HCT116 (cell line): ENCODE data around the gene OPTN. TPM values are rescaled to one million over a fixed set of nuclear protein-coding genes. Genes with fewer than 3 reads are reported as not detected.

Experiments used
- ATAC-seq: fragments of 200-7000 bp; cut with Tn5 transposase; 2 replicates; pipeline ENCODE4 v1.9.1; 2020; ENCODE audit warnings: mild to moderate bottlenecking, moderate library complexity
- BruUV-seq: library from RNA; stranded (reverse); fragments of 400-500 nt; replicated peaks from 2 replicates; lab custom pipeline; 2021; lab: Mats Ljungman, UMichigan
- CTCF ChIA-PET: fragments of 300-600 bp; sonication (Branson Sonifier 250); formaldehyde crosslinking; loops from one replicate; lab custom pipeline; 2021; ENCODE audit warnings: antibody characterized with exemption; lab: Charles Lee
- POLR2A ChIA-PET: fragments of 300-600, 350-600 bp; sonication (Branson Sonifier 250); formaldehyde crosslinking; loops from one replicate; lab custom pipeline; 2021; ENCODE audit warnings: antibody characterized with exemption; lab: Charles Lee
- RAD21 ChIA-PET, 2 experiments: fragments of 300-600 bp; sonication (Branson Sonifier 250); formaldehyde crosslinking; loops; one replicate each; lab custom pipeline; 2023; ENCODE audit warnings: low total read pairs in 2 of 2; ENCODE audit not compliant: uncharacterized antibody in 2 of 2, unreplicated experiment in 2 of 2, low non-redundant PET in 1 of 2; lab: Charles Lee
- DNase-seq: peaks from one replicate; pipeline ENCODE4 v3.0.0-alpha.2; 2010; ENCODE audit warnings: low read depth, low spot score
- H2AFZ ChIP-seq: fragments of 200-600 bp; shearing (Covaris generic), sonication (generic); 2 replicates; pipeline ENCODE4 v1.6.1; 2017; ENCODE audit warnings: low read depth, mixed run types, mixed read lengths, antibody characterized with exemption, low read length; ENCODE audit not compliant: poor library complexity, severe bottlenecking
- H3K27ac ChIP-seq: 2 replicates; pipeline ENCODE4 v1.5.1; 2012; ENCODE audit warnings: low read depth, low read length
- H3K27me3 ChIP-seq: fragments of 200-600 bp; sonication (generic); 2 replicates; pipeline ENCODE4 v1.6.1; 2016; ENCODE audit warnings: mixed run types, low read length, mixed read lengths; ENCODE audit not compliant: insufficient read depth
- H3K36me3 ChIP-seq, 2 experiments: fragments of 200-500 bp in 1 of 2; fragments of 200-600 bp in 1 of 2; sonication (Bioruptor generic) in 1 of 2; sonication (generic) in 1 of 2; 2 replicates each; pipeline versions ENCODE4 v1.5.1 to v1.6.1; 2014 to 2016; ENCODE audit warnings: low read length in 2 of 2, inconsistent platforms in 1 of 2, mixed read lengths in 1 of 2, mixed run types in 1 of 2; ENCODE audit not compliant: insufficient read depth in 2 of 2, control insufficient read depth in 1 of 2
- H3K4me1 ChIP-seq, 2 experiments: fragments of 200-600 bp in 1 of 2; sonication (generic) in 1 of 2; 2 replicates each; pipeline versions ENCODE4 v1.5.1 to v1.6.1; 2012 to 2017; ENCODE audit warnings: low read length in 2 of 2, inconsistent platforms in 1 of 2, mild to moderate bottlenecking in 1 of 2, mixed read lengths in 1 of 2, mixed run types in 1 of 2, moderate library complexity in 1 of 2; ENCODE audit not compliant: insufficient read depth in 2 of 2, control insufficient read depth in 1 of 2
- H3K4me2 ChIP-seq: fragments of 200-600 bp; sonication (generic); 2 replicates; pipeline ENCODE4 v1.6.1; 2017; ENCODE audit warnings: mixed run types, low read length, mixed read lengths
- H3K4me3 ChIP-seq, 2 experiments: fragments of 200-600 bp in 1 of 2; sonication (generic) in 1 of 2; replicated peaks in 1 of 2; 2 replicates each; pipeline ENCODE4 v1.5.1; 2011 to 2016; ENCODE audit warnings: low read length in 2 of 2, control low read depth in 1 of 2, low read depth in 1 of 2, mild to moderate bottlenecking in 1 of 2, mixed read lengths in 1 of 2, mixed run types in 1 of 2
- H3K79me2 ChIP-seq: fragments of 200-600 bp; sonication (generic); 2 replicates; pipeline ENCODE4 v1.6.1; 2017; ENCODE audit warnings: mild to moderate bottlenecking, mixed run types, low read length, moderate library complexity, mixed read lengths; ENCODE audit not compliant: insufficient read depth
- H3K9ac ChIP-seq: fragments of 200-600 bp; sonication (generic); 2 replicates; pipeline ENCODE4 v1.6.1; 2016; ENCODE audit warnings: low read length, mixed read lengths
- H3K9me2 ChIP-seq: fragments of 200-600 bp; sonication (generic), shearing (Covaris generic); 2 replicates; pipeline ENCODE4 v1.6.1; 2017; ENCODE audit warnings: mixed run types, mild to moderate bottlenecking, moderate library complexity; ENCODE audit not compliant: insufficient read depth
- H3K9me3 ChIP-seq, 2 experiments: fragments of 200-500 bp in 1 of 2; fragments of 200-600 bp in 1 of 2; sonication (Bioruptor generic) in 1 of 2; sonication (generic) in 1 of 2; 2 replicates each; pipeline ENCODE4 v1.6.1; 2014 to 2017; ENCODE audit warnings: low read length in 2 of 2, mixed read lengths in 2 of 2, inconsistent platforms in 1 of 2, low read depth in 1 of 2, mild to moderate bottlenecking in 1 of 2, mixed run types in 1 of 2, moderate library complexity in 1 of 2; ENCODE audit not compliant: control insufficient read depth in 1 of 2, insufficient read depth in 1 of 2
- H4K20me1 ChIP-seq: fragments of 200-600 bp; sonication (generic), shearing (Covaris generic); 2 replicates; pipeline ENCODE4 v1.6.1; 2017; ENCODE audit warnings: mixed run types, mild to moderate bottlenecking, moderate library complexity; ENCODE audit not compliant: insufficient read depth
- CBX3 ChIP-seq: IDR thresholded peaks from 2 replicates; pipeline ENCODE4 v1.6.1; 2012; ENCODE audit warnings: low read depth
- CTCF ChIP-seq, 3 experiments: fragments of 200-600 bp in 1 of 3; sonication (generic) in 1 of 3; IDR thresholded peaks in 2 of 3; conservative IDR thresholded peaks in 1 of 3; 2 replicates each; pipeline ENCODE4 v1.5.1; 2012 to 2017; ENCODE audit warnings: low read depth in 2 of 3, low read length in 2 of 3, antibody characterized with exemption in 1 of 3, borderline replicate concordance in 1 of 3, control low read depth in 1 of 3, mild to moderate bottlenecking in 1 of 3, mixed read lengths in 1 of 3, mixed run types in 1 of 3, moderate library complexity in 1 of 3; ENCODE audit not compliant: insufficient read depth in 1 of 3
- EGR1 ChIP-seq: IDR thresholded peaks from 2 replicates; pipeline ENCODE4 v1.6.1; 2012; ENCODE audit warnings: low read depth
- ELF1 ChIP-seq: IDR thresholded peaks from 2 replicates; pipeline ENCODE4 v1.6.1; 2012; ENCODE audit warnings: low read depth, borderline replicate concordance
- EZH2 ChIP-seq: fragments of 200-600 bp; sonication (generic); IDR thresholded peaks from 2 replicates; pipeline ENCODE4 v1.6.1; 2017; ENCODE audit warnings: antibody characterized with exemption, mixed run types
- EZH2phosphoT487 ChIP-seq: fragments of 200-600 bp; IDR thresholded peaks from 2 replicates; pipeline ENCODE4 v1.6.1; 2018; ENCODE audit warnings: antibody characterized with exemption, borderline replicate concordance
- FOSL1 ChIP-seq: IDR thresholded peaks from 2 replicates; pipeline ENCODE4 v1.6.1; 2012; ENCODE audit warnings: low read depth
- RAD21 ChIP-seq: IDR thresholded peaks from 2 replicates; pipeline ENCODE4 v1.6.1; 2012; ENCODE audit warnings: low read depth, mild to moderate bottlenecking
- REST ChIP-seq: IDR thresholded peaks from 2 replicates; pipeline ENCODE4 v1.6.1; 2012; ENCODE audit warnings: low read depth
- SIN3A ChIP-seq: IDR thresholded peaks from 2 replicates; pipeline ENCODE4 v1.6.1; 2012; ENCODE audit warnings: low read depth
- SP1 ChIP-seq: IDR thresholded peaks from 2 replicates; pipeline ENCODE4 v1.6.1; 2012; ENCODE audit warnings: low read depth
- SRF ChIP-seq: IDR thresholded peaks from 2 replicates; pipeline ENCODE4 v1.6.1; 2012; ENCODE audit warnings: low read depth
- TCF7L2 ChIP-seq: IDR thresholded peaks from 2 replicates; pipeline ENCODE4 v1.7.0; 2011; ENCODE audit warnings: borderline replicate concordance, inconsistent platforms; ENCODE audit not compliant: insufficient read depth, insufficient read length; ENCODE audit errors: extremely low read depth
- YY1 ChIP-seq: IDR thresholded peaks from 2 replicates; pipeline ENCODE4 v1.6.1; 2011; ENCODE audit warnings: low read length, low read depth, moderate library complexity, mild to moderate bottlenecking; ENCODE audit not compliant: insufficient replicate concordance; ENCODE audit errors: extremely low read depth
- ZBTB33 ChIP-seq: IDR thresholded peaks from 2 replicates; pipeline ENCODE4 v1.6.1; 2011; ENCODE audit warnings: mild to moderate bottlenecking, low read length, moderate library complexity; ENCODE audit not compliant: insufficient replicate concordance; ENCODE audit errors: extremely low read depth
- ZFX ChIP-seq: fragments of 450-650 bp; IDR thresholded peaks from 2 replicates; pipeline ENCODE4 v1.6.1; 2017
- ZNF274 ChIP-seq: fragments of 200-500 bp; sonication (Bioruptor generic); IDR thresholded peaks from 2 replicates; pipeline ENCODE4 v1.6.1; 2014; ENCODE audit warnings: mild to moderate bottlenecking, low read depth, low read length, inconsistent platforms
- intact Hi-C: fragments of 100-400 bp; cut with micrococcal nuclease; formaldehyde crosslinking; loops from 2 replicates; pipeline ENCODE4 v1.10.0; 2022
- total RNA-seq: library from RNA; stranded (reverse); gene quantifications from one replicate; pipeline ENCODE4 v1.2.1, GENCODE V29; 2021; ENCODE audit not compliant: unreplicated experiment

OPTN gene
- total RNA-seq, 1 experiment from 2014 or later: 17.0 TPM

- Histone ChIP-seq H3K9me2 (no peaks in the 10 kb centered on the region), H3K9me3 (no peaks in the 10 kb centered on the region), H3K9ac (peak overlapping the region; percentile 72), H3K4me3 (peak overlapping the region; percentile 62 to 75), H3K36me3 (no peaks in the 10 kb centered on the region), H3K27me3 (no peaks in the 10 kb centered on the region), H3K27ac (peak overlapping the region; percentile 58; the same call in 1 of the 2 replicates), H3K4me2 (peak overlapping the region; percentile 87), H4K20me1 (no peaks in the 10 kb centered on the region), H3K79me2 (no peaks in the 10 kb centered on the region), H2AFZ (peak overlapping the region; percentile 83), H3K4me1 (peaks cover 14 to 26% of the 10 kb centered on the region in 2 experiments)
- no peak for DNase-seq
- intact Hi-C loops: no loop called here
- ChIA-PET RAD21 (interaction anchor here in 1 of 2 experiments (1.4 kb wide), 1 partner anchor 18 kb away, joined by 7 read pairs; no protein-coding TSS in a partner anchor), CTCF (interaction anchor here (0.7 to 1.8 kb wide), 8 partner anchors 13 to 973 kb away, joined by 3 to 9 read pairs (median 4); no protein-coding TSS in a partner anchor), POLR2A (interaction anchor here (0.6 kb wide), 1 partner anchor 202 kb away, joined by 4 read pairs; no protein-coding TSS in a partner anchor)
- ATAC-seq: peak; percentile 43
- no TSS peak for BruUV-seq
- TF ChIP-seq CBX3 (no peak), SIN3A (no peak), ZNF274 (no peak), SP1 (no peak), EZH2phosphoT487 (no peak), SRF (no peak), ZBTB33 (no peak), TCF7L2 (no peak), RAD21 (no peak), YY1 (no peak), ZFX (no peak), EGR1 (no peak), ELF1 (no peak), FOSL1 (no peak), REST (no peak), CTCF (IDR thresholded peaks at IDR 0.05 in 2 of 3, conservative IDR thresholded peaks at IDR 0.05 in 1 of 3; ENCODE audit: borderline replicate concordance in 1 of 3, insufficient read depth in 1 of 3, low read depth in 2 of 3, low read length in 2 of 3) (no peak), EZH2 (no peak)
These were observed 659 bp downstream of the OPTN start for GRCh38 chr10:13100349-13101294.
